ENCODE results near the gene OR5AP2. TPM values are rescaled to one million over a fixed set of nuclear protein-coding genes. Genes with fewer than 3 reads are reported as not detected.

OR5AP2 gene
- total RNA-seq: not detected

GRCh38 chr11:56642339-56642738 is at the start of gene OR5AP2:
TSS of gene OR5AP2 (minus strand) at chr11:56642439. CDS start at chr11:56642439, 0 bp downstream.

GRCh38 chr11:56663386-56663785 is 21.1 kb upstream of the OR5AP2 start, which contains the start of gene OR5AR1:
TSS of gene OR5AR1 (plus strand) at chr11:56663686. CDS start at chr11:56663686, 0 bp downstream.

Small RNA genes lying within 50 kb of the gene (small RNA-seq; reads per million reads assigned to genes)
- 0 reads per million in 2 donors for gene AP004245.1

Other genes with a start within 250 kb of the OR5AP2 start
- not detected for gene OR5AL1, start 229.7 kb downstream of the OR5AP2 start, total RNA-seq
- gene OR5M3, start 169.1 kb downstream of the OR5AP2 start, total RNA-seq: not detected
- gene OR5M8, start 151.1 kb downstream of the OR5AP2 start, total RNA-seq: not detected
- not detected for gene OR5M11, start 99.2 kb downstream of the OR5AP2 start, total RNA-seq
- gene OR5M10, start 64.7 kb downstream of the OR5AP2 start, total RNA-seq: not detected
- gene OR5M1, start 27.6 kb downstream of the OR5AP2 start, total RNA-seq: not detected
- not detected for gene OR5AR1, start 21.2 kb upstream of the OR5AP2 start, total RNA-seq
- under 1 TPM in 1 of 2 donors, not detected in 1; under 0.01 TPM for gene OR9G1, start 56.7 kb upstream of the OR5AP2 start, total RNA-seq
- not detected for gene OR9G4, start 106.3 kb upstream of the OR5AP2 start, total RNA-seq